GM19395 (cell line): ENCODE results near the gene HBM.
"Not testable (repeated sequence)": the region's sequence is repeated elsewhere in the genome, so short reads cannot be mapped to it uniquely, and the experiment has no call there.

Source experiments
- ATAC-seq: cut with Tn5 transposase; IDR thresholded peaks from one replicate; pipeline ENCODE4 v1.9.1; 2021; ENCODE audit warnings: mild to moderate bottlenecking, moderate library complexity; ENCODE audit not compliant: unreplicated experiment

The HBM gene

GRCh38 chr16:180681-181564 is 15.1 kb downstream of the HBM start:
- ATAC-seq = no peak

- ATAC-seq = no peak
These were observed 15.8 kb downstream of the HBM start for GRCh38 chr16:181565-182021.

- no peak for ATAC-seq
These were observed 17.2 kb downstream of the HBM start for GRCh38 chr16:183005-183404.

- no peak for ATAC-seq
These were observed 19.4 kb downstream of the HBM start for GRCh38 chr16:185213-185612.

DNA sequence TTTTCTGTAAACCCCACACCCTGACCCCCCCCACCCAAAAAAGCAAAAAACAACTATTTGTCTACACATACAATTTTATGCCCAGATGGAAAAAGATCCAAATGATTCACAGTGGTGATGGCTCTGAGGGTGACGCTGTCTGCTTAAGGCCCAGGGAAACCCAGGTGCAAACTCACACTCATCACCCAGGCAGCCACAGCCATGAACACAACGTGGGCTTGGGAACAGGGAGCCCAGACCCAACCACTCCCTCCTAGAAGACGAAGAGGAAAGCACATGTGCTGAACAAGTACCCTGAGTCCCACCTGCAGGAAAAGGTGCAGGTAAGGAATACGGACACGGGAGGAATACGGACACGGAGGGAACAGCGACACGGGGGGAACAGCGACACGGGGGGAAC is 19.9 kb downstream of the HBM start:
- ATAC-seq = no peak

DNA sequence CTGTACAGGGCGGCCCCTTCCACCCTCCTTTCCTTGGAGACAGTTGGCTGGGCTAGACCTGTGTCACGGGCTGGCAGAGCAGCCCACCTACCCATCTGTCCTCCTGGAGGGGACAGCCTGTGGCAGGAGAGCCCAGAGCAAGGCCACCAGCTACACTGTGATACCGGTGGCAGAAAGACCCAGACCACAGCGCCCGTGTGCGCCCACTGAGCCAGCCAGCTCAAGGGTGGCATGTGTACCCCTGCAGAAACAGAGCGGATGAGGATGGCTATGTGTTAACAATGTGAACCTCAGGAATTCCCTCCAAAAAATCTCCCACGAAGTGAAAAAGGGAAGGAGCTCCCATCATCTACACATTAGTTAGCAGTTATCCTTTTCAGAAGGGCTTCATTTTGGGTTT is 21.6 kb downstream of the HBM start:
- no peak for ATAC-seq

- no peak for ATAC-seq
These were observed 22.9 kb downstream of the HBM start for GRCh38 chr16:188674-189073.

DNA sequence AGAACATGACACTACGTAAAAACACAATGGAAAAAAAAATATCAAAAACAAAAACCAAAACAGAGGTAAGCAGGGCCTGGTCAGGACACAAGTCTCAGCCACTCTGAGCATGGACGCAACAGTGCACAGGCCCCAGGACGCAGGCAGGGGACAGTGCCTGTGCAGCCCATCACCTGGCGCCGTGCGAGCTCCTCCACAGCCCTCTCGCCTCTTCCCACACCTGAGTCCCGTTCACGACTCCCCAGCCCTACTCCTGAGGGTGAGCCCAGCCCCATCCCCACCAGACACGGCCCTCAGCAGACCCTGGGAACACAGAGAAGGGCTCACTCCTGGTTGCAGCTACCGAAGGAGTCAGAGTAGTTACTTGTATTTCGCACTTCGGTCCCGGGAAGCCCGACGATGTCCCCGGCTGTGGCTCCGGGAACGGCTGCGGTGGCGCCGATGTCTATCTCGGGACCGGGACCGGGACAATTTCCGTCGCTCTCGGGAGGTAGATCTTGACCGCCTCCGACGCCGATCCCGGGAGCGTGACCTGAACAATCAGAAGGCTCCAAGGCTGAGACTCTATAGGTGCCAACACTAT is 23.9 kb downstream of the HBM start:
- ATAC-seq = no peak

- no peak for ATAC-seq
These were observed 26.1 kb downstream of the HBM start for GRCh38 chr16:191831-192230.

DNA sequence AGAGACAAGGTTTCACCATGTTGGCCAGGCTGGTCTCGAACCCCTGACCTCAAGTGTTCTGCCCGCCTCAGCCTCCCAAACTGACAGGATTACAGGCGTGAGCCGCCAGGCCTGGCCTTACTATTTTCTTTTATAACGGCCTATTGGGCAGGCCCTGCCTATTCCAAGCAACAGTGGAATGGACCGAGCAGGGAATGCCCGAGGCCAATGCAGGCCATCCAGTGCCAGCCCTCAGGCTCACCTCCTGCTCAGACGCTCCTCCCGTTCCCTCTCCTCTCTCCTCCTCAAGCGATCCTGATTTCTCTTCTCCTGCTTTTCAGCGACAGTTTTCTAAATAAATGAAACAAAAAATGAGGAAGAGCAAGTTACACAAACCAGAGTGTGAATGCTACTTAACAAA is 26.9 kb downstream of the HBM start:
- ATAC-seq = no peak

DNA sequence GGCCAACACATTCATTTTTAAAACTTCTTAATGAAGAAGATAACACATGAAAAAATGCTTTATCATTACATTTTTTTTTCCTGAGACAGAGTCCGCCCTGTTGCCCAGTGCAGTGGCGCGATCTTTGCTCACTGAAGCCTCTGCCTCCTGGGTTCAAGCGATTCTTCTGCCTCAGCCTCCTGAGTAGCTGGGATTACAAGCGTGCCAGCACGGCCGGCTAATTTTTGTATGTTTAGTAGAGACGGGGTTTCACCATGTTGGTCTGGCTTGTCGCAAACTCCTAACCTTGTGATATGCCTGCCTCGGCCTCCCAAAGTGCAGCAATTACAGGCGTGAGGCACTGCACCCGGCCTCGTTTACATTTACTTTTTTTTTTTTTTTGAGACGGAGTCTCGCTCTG is 27.7 kb downstream of the HBM start:
- ATAC-seq = no peak

- ATAC-seq = no peak
These were observed 28.7 kb downstream of the HBM start for GRCh38 chr16:194516-194915.

GRCh38 chr16:200388-200787 is 34.6 kb downstream of the HBM start:
- no peak for ATAC-seq

DNA sequence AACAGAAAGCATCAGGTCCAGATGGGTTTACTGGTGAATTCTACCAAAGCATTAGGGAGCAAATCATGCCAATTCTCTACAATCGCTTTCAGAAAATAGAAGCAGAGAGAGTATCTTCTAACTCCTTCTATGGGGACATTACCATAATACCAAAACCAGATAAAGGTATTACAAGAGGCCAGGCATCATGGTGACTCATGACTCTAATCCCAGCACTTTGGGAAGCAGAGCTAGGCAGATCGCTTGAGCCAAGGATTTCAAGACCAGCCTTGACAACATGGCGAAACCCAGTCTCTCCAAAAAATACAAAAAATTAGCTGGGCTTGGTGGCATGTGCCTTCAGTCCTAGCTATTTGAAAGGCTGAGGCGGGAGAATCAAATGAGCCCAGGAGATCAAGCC is 37.5 kb downstream of the HBM start:
- ATAC-seq = no peak

- not testable (repeated sequence) for ATAC-seq
These were observed 38.3 kb downstream of the HBM start for GRCh38 chr16:204046-204445.

DNA sequence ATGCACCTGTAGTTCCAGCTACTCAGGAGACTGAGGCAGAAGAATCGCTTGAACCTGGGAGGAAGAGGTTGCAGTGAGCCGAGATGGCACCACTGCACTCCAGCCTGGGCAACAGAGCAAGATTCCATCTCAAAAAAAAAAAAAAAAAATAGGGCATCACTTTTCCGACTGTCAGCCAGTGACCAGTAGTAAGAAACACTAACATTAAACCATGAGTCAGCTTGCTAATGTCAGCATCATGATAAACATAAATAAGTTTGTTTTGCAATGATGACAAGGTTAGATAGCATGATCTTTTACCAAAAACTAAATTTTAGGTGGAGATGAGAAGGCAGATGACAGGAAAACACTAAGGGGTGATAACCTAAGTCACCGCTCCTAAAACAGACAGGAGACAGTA is 43.6 kb downstream of the HBM start:
- ATAC-seq = not testable (repeated sequence)

GRCh38 chr16:211631-212180 is 45.9 kb downstream of the HBM start:
- ATAC-seq = not testable (repeated sequence)

DNA sequence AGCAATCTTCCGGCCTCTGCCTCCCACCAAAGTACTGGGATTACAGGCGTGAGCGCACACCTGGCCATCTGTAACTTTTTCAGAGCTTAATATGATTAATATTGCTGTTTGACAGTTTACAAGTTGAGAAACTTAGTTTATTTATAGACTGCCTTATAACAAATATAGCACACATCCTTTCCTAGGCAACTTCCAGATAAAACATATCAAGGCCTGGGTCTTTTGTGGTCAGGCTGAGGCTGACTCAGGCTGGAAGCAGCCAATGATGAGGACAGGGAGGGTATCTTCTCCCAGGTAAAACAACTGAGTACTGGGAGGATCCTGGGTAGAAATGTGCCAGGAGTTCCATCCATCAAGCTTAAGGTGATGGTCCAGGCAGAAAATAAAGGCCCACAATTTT is 47.2 kb downstream of the HBM start:
- no peak for ATAC-seq
